Measurements from ENCODE around the gene CCDC186.

CCDC186 gene

DNA sequence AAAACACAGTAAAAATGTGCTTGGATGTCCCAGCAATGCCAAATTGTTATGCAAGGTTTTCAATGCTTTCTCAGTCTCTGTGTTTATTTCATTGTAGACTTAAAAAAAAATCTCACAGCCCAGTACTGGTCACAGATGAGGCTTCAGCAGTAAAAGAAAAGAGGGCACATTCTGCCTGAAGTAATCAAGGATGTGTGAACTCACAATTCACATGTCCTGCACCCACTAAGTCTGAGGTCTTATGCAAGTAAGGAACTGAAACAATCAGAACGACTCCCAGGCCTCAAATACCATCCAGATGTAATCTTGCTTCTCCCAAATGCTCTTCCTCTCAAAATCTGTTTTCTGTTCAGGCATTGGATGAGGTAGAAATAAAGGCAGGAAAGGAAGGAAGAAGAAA lies 96.7 kb downstream of the CCDC186 start:
- no peaks in the 10 kb centered on the region for H3K36me3 ChIP-seq (ENCODE audit: control insufficient read depth, insufficient read depth, low read length)
- no peak for TF ChIP-seq CTCF (IDR thresholded peaks at IDR 0.05; ENCODE audit: insufficient read depth, low read length, poor library complexity, severe bottlenecking)
- H3K4me3 ChIP-seq (replicated peaks; ENCODE audit: low read depth, low read length): no peak overlapping the region
- DNase-seq (ENCODE audit: extremely low read depth, insufficient read length): no peak
- H3K27me3 ChIP-seq (replicated peaks; ENCODE audit: control insufficient read depth, insufficient read depth, low read length): no peaks in the 10 kb centered on the region

GRCh38 chr10:114075093-114075492 lies 98.9 kb downstream of the CCDC186 start:
- H3K36me3 ChIP-seq (ENCODE audit: control insufficient read depth, insufficient read depth, low read length): no peaks in the 10 kb centered on the region
- no peaks in the 10 kb centered on the region for H3K27me3 ChIP-seq (replicated peaks; ENCODE audit: control insufficient read depth, insufficient read depth, low read length)
- no peak for DNase-seq (ENCODE audit: extremely low read depth, insufficient read length)
- no peak overlapping the region for H3K4me3 ChIP-seq (replicated peaks; ENCODE audit: low read depth, low read length)
- TF ChIP-seq CTCF (IDR thresholded peaks at IDR 0.05; ENCODE audit: insufficient read depth, low read length, poor library complexity, severe bottlenecking): no peak

DNA sequence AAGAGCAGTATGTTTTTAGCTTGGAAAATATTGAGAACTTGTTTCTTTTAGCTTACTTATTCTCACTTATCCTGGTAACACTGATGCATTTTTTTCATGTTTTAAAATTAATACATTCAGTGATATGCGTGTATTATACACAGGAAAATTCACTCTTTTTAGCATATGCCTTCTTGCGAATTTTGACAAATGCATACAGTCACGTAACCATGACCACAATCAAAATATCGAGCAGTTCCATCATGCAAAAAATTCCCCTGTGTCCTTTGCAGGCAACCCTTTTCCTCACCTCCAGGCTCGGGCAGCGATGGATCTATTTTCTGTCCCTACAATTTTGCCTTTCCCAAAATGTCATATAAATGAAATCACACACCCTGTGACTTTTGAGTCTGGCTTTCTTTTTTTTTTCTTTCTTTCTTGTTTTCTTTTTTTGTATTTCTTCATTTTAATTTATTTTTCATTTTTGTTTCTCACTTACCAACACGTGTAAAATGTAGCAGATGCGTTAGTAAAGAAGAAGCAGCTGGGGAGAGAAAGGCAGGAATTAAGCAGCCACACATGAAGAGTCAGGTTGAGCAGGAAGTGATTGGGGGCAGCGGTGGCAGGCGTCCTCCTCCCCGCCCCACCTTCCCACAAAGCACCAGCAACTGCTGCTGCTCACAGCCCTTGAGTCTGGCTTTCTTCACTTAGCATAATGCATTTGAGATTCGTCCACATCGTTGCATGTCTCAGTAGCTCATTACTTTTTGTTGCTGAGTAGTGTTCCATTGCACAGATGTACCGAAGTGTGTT lies 100.4 kb downstream of the CCDC186 start:
- DNase-seq (ENCODE audit: extremely low read depth, insufficient read length): peak; percentile 57
- H3K36me3 ChIP-seq (ENCODE audit: control insufficient read depth, insufficient read depth, low read length): no peaks in the 10 kb centered on the region
- no peak overlapping the region for H3K4me3 ChIP-seq (replicated peaks; ENCODE audit: low read depth, low read length)
- TF ChIP-seq CTCF (IDR thresholded peaks at IDR 0.05; ENCODE audit: insufficient read depth, low read length, poor library complexity, severe bottlenecking): no peak
- H3K27me3 ChIP-seq (replicated peaks; ENCODE audit: control insufficient read depth, insufficient read depth, low read length): no peaks in the 10 kb centered on the region

- no peak overlapping the region for H3K4me3 ChIP-seq (replicated peaks; ENCODE audit: low read depth, low read length)
Measured at GRCh38 chr10:114071178-114071577, 102.8 kb downstream of the CCDC186 start.

More at GRCh38 chr10:114071178-114071577, 102.8 kb downstream of the CCDC186 start:
- no peak for DNase-seq (ENCODE audit: extremely low read depth, insufficient read length)
- Histone ChIP-seq H3K36me3 (ENCODE audit: control insufficient read depth, insufficient read depth, low read length) (no peaks in the 10 kb centered on the region), H3K27me3 (replicated peaks; ENCODE audit: control insufficient read depth, insufficient read depth, low read length) (no peaks in the 10 kb centered on the region)
- TF ChIP-seq CTCF (IDR thresholded peaks at IDR 0.05; ENCODE audit: insufficient read depth, low read length, poor library complexity, severe bottlenecking): no peak
